PC-3 (cell line): Measurements from ENCODE around the gene MTMR4. TPM values are rescaled to one million over a fixed set of nuclear protein-coding genes. Genes with fewer than 3 reads are reported as not detected.

Experiments used
- ATAC-seq: fragments of 200-7000 bp; cut with Tn5 transposase; 2 replicates; pipeline ENCODE4 v1.9.1; 2020; ENCODE audit warnings: mild to moderate bottlenecking, moderate library complexity
- BruUV-seq: library from RNA; stranded (reverse); fragments of 400-500 nt; replicated peaks from 2 replicates; lab custom pipeline; 2021; lab: Mats Ljungman, UMichigan
- CTCF ChIA-PET: fragments of 300-600 bp; sonication (Branson Sonifier 250); formaldehyde crosslinking; loops from one replicate; lab custom pipeline; 2022; ENCODE audit warnings: antibody characterized with exemption; lab: Charles Lee
- POLR2A ChIA-PET: fragments of 300-600 bp; sonication (Branson Sonifier 250); formaldehyde crosslinking; loops from one replicate; lab custom pipeline; 2022; ENCODE audit warnings: antibody characterized with exemption; ENCODE audit not compliant: unreplicated experiment; lab: Charles Lee
- DNase-seq: peaks from one replicate; pipeline ENCODE4 v3.0.0-alpha.2; 2015
- H2AFZ ChIP-seq: fragments of 300-600 bp; sonication (generic); 2 replicates; pipeline ENCODE4 v1.6.0; 2016; ENCODE audit warnings: antibody characterized with exemption, low read length
- H3F3A ChIP-seq: fragments of 300-600 bp; sonication (generic); one replicate; pipeline ENCODE4 v1.6.0; 2017; ENCODE audit warnings: antibody characterized with exemption, low read length, control low read depth, mild to moderate bottlenecking; ENCODE audit not compliant: unreplicated experiment
- H3K27ac ChIP-seq: fragments of 300-600 bp; sonication (generic); 2 replicates; pipeline ENCODE4 v1.5.1; 2016; ENCODE audit warnings: mild to moderate bottlenecking, low read length
- H3K27me3 ChIP-seq: fragments of 300-600 bp; sonication (generic); 2 replicates; pipeline ENCODE4 v1.6.1; 2016; ENCODE audit warnings: low read length, mixed read lengths
- H3K36me3 ChIP-seq: fragments of 300-600 bp; sonication (generic); 2 replicates; pipeline ENCODE4 v1.6.1; 2016; ENCODE audit warnings: low read depth, mixed run types, low read length, mixed read lengths
- H3K4me1 ChIP-seq: fragments of 300-600 bp; sonication (generic); 2 replicates; pipeline ENCODE4 v1.5.1; 2016; ENCODE audit warnings: low read length; ENCODE audit not compliant: insufficient read depth
- H3K4me2 ChIP-seq: fragments of 300-600 bp; sonication (generic); 2 replicates; pipeline ENCODE4 v1.6.0; 2016; ENCODE audit warnings: low read length
- H3K4me3 ChIP-seq: fragments of 300-600 bp; sonication (generic); 2 replicates; pipeline ENCODE4 v1.5.1; 2016; ENCODE audit warnings: mild to moderate bottlenecking, low read length, mixed read lengths
- H3K79me2 ChIP-seq: fragments of 300-600 bp; sonication (generic); 2 replicates; pipeline ENCODE4 v1.6.1; 2017; ENCODE audit warnings: low read length, mixed read lengths
- H3K9ac ChIP-seq: fragments of 300-600 bp; sonication (generic); 2 replicates; pipeline ENCODE4 v1.6.0; 2016; ENCODE audit warnings: mild to moderate bottlenecking, low read length
- H3K9me2 ChIP-seq: fragments of 300-600 bp; sonication (generic); replicated peaks from 2 replicates; pipeline ENCODE4 v1.6.1; 2016; ENCODE audit warnings: mixed run types, low read length, mixed read lengths
- H3K9me3 ChIP-seq: fragments of 300-600 bp; sonication (generic); 2 replicates; pipeline ENCODE4 v1.6.1; 2016; ENCODE audit warnings: low read length, mixed read lengths
- H4K20me1 ChIP-seq: fragments of 300-600 bp; sonication (generic); 2 replicates; pipeline ENCODE4 v1.6.1; 2016; ENCODE audit warnings: low read length, mixed read lengths
- EZH2 ChIP-seq: fragments of 300-600 bp; sonication (generic); IDR thresholded peaks from one replicate; pipeline ENCODE4 v1.6.1; 2017; ENCODE audit warnings: antibody characterized with exemption, mild to moderate bottlenecking, low read length; ENCODE audit not compliant: unreplicated experiment
- EZH2phosphoT487 ChIP-seq: fragments of 300-600 bp; sonication (generic); IDR thresholded peaks from 2 replicates; pipeline ENCODE4 v1.6.1; 2018; ENCODE audit warnings: mild to moderate bottlenecking, antibody characterized with exemption, low read length, borderline replicate concordance
- intact Hi-C: fragments of 100-400 bp; cut with micrococcal nuclease; formaldehyde crosslinking; loops from 2 replicates; pipeline ENCODE4 v1.9.0; 2023
- total RNA-seq: library from RNA; depleted of rRNA; stranded (reverse); fragments of >200 nt; gene quantifications from 2 replicates; pipeline ENCODE4 v1.2.3, GENCODE V29; 2014
- TF ChIP-seq, protein P1 (sequence below): fragments of 300-600 bp; sonication (generic); conservative IDR thresholded peaks from 2 replicates; pipeline ENCODE4 v1.5.1; 2017; ENCODE audit warnings: antibody characterized with exemption, low read depth, mild to moderate bottlenecking, low read length

MTMR4 gene
- total RNA-seq, 1 experiment from 2014 or later: 48.7 TPM

DNA sequence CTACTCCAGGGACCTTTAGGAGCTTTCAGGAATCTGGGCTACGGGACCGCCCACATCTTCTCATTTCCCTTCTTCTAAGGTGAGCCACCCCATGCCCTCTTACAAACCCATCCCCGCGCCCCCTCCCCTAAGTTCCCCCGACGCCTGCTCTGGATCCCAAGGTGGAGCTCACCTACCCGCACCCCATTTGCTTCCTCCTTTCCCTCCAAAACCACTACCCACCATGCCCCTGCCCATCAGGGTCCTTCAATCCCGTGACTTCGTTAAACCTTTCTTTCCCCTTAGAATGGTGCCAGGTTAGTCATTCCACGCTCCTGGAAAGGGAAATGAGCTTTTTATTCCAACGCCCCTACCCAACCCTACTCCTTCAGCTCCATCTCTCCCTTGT lies 326 bp upstream of the MTMR4 start:
- H3K4me2 ChIP-seq: peak overlapping the region; percentile 82
- H3F3A ChIP-seq: no peaks in the 10 kb centered on the region
- H4K20me1 ChIP-seq: no peaks in the 10 kb centered on the region
- H2AFZ ChIP-seq: peak overlapping the region; percentile 84
- BruUV-seq: no TSS peak
- H3K9me3 ChIP-seq: no peaks in the 10 kb centered on the region
- TF ChIP-seq EZH2 (no peak), EZH2phosphoT487 (no peak)
- TF ChIP-seq, protein P1, sequence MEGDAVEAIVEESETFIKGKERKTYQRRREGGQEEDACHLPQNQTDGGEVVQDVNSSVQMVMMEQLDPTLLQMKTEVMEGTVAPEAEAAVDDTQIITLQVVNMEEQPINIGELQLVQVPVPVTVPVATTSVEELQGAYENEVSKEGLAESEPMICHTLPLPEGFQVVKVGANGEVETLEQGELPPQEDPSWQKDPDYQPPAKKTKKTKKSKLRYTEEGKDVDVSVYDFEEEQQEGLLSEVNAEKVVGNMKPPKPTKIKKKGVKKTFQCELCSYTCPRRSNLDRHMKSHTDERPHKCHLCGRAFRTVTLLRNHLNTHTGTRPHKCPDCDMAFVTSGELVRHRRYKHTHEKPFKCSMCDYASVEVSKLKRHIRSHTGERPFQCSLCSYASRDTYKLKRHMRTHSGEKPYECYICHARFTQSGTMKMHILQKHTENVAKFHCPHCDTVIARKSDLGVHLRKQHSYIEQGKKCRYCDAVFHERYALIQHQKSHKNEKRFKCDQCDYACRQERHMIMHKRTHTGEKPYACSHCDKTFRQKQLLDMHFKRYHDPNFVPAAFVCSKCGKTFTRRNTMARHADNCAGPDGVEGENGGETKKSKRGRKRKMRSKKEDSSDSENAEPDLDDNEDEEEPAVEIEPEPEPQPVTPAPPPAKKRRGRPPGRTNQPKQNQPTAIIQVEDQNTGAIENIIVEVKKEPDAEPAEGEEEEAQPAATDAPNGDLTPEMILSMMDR: no peak
- H3K27me3 ChIP-seq: no peaks in the 10 kb centered on the region
- peak overlapping the region; percentile 74 for H3K4me3 ChIP-seq
- H3K4me1 ChIP-seq: peaks cover 21% of the 10 kb centered on the region
- intact Hi-C loops: loop anchor here (5.0 to 10.0 kb wide), 3 partner anchors 160 to 198 kb away; partner anchors contain the start of genes RAD51C, SUPT4H1 and TEX14
- peaks cover 7% of the 10 kb centered on the region; the same call in 1 of the 2 replicates for H3K36me3 ChIP-seq
- DNase-seq (no peak), ATAC-seq (no peak)
- CTCF ChIA-PET: interaction anchor here (0.7 to 0.9 kb wide), 2 partner anchors 197 to 478 kb away, joined by 3 to 4 read pairs; no protein-coding TSS in a partner anchor
- POLR2A ChIA-PET: interaction anchor here (0.6 kb wide), 3 partner anchors 24 to 126 kb away, joined by 3 to 12 read pairs (median 4); no protein-coding TSS in a partner anchor
- H3K27ac ChIP-seq: no peak overlapping the region
- H3K9me2 ChIP-seq: no peaks in the 10 kb centered on the region
- H3K9ac ChIP-seq: no peak overlapping the region
- peaks cover 11% of the 10 kb centered on the region for H3K79me2 ChIP-seq

DNA sequence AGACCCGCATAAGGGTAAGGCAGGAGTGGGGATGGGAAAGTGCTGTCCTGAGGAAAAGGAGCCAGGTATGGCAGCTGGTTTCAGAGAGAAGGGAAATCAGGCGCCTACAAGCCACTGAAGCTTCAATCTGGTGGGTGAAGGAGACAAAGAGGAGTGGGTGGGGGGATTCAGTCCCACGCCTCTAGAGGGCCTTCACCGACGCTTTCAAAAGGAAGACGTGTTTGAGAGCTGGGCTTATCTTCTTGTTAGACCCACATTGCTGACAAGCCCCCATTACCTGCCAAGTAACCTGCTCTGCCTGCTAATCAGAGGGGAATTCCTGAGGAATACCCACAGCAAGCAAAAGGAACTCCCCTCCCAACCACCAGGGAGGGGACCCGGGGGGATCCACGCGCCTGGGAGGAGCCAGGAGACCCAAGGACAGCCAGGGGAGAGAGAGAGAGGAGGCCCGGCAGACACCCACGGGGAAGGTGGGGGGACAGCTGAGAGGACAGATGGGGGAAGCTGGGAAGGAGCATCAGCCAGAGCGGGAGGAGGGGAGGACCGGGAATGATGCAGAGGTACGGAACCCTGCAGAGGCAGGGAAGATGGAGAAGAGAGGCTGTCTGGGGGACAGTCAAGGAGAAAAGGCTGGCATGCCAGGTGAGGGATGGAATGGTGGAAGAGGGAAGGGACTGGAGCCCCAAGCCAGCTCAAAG lies 1.0 kb downstream of the MTMR4 start:
- H3F3A ChIP-seq: no peaks in the 10 kb centered on the region
- intact Hi-C loops: loop anchor here (10.0 kb wide), 1 partner anchor 159 kb away; the partner anchor contains the start of gene SUPT4H1
- H3K4me3 ChIP-seq: peak overlapping the region; percentile 74
- H3K27ac ChIP-seq: no peak overlapping the region
- H3K9me2 ChIP-seq: no peaks in the 10 kb centered on the region
- CTCF ChIA-PET: interaction anchor here (0.6 kb wide), 1 partner anchor 62 kb away, joined by 10 read pairs; no protein-coding TSS in a partner anchor
- DNase-seq (no peak), ATAC-seq (no peak)
- no peaks in the 10 kb centered on the region for H3K27me3 ChIP-seq
- H4K20me1 ChIP-seq: no peaks in the 10 kb centered on the region
- H3K36me3 ChIP-seq: peaks cover 7% of the 10 kb centered on the region; the same call in 1 of the 2 replicates
- peak overlapping the region; percentile 84 for H2AFZ ChIP-seq
- peaks cover 20% of the 10 kb centered on the region for H3K4me1 ChIP-seq
- peak overlapping the region; percentile 75 for H3K9ac ChIP-seq
- peak overlapping the region; percentile 82 for H3K4me2 ChIP-seq
- no TSS peak for BruUV-seq
- POLR2A ChIA-PET: interaction anchor here (0.6 kb wide), 1 partner anchor 453 kb away, joined by 4 read pairs; no protein-coding TSS in a partner anchor
- H3K79me2 ChIP-seq: peaks cover 11% of the 10 kb centered on the region
- no peak for TF ChIP-seq EZH2
- TF ChIP-seq, protein P1: no peak
- no peaks in the 10 kb centered on the region for H3K9me3 ChIP-seq

DNA sequence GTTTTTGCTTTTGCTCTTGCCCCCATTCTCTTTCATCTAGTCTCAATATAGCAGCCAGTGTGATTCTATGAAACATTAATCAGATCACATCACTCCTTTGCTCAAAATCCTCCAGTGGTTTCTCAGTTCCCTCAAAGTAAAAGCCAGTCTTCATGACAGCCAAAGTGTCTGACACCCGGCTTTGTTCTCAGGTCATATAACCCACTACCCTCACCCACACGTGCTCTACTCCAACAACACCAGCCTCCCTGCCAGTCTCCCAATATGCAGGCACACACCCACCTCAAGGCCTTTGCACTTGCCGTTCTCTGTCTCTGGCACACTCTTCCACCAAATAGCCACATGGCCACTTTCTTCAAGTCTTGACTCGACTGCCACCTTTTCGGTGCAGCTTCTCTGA lies 4.4 kb downstream of the MTMR4 start:
- H2AFZ ChIP-seq: no peak overlapping the region
- no peaks in the 10 kb centered on the region for H3K9me3 ChIP-seq
- CTCF ChIA-PET: no interaction called here
- no peaks in the 10 kb centered on the region for H3K27me3 ChIP-seq
- intact Hi-C loops: loop anchor here (10.0 kb wide), 1 partner anchor 155 kb away; the partner anchor contains the start of gene SUPT4H1
- H3K79me2 ChIP-seq: peaks cover 11% of the 10 kb centered on the region
- no peaks in the 10 kb centered on the region for H3F3A ChIP-seq
- no peak overlapping the region for H3K27ac ChIP-seq
- no peaks in the 10 kb centered on the region for H4K20me1 ChIP-seq
- H3K4me1 ChIP-seq: peaks cover 12% of the 10 kb centered on the region
- ATAC-seq (no peak), DNase-seq (no peak)
- TF ChIP-seq EZH2 (no peak), EZH2phosphoT487 (no peak)
- TF ChIP-seq, protein P1: no peak
- H3K9me2 ChIP-seq: no peaks in the 10 kb centered on the region
- BruUV-seq: no TSS peak
- peaks cover 22% of the 10 kb centered on the region; the same call in 1 of the 2 replicates for H3K36me3 ChIP-seq
- no peak overlapping the region for H3K4me3 ChIP-seq
- H3K4me2 ChIP-seq: no peak overlapping the region
- no peak overlapping the region for H3K9ac ChIP-seq
- POLR2A ChIA-PET: no interaction called here
